Prostate gland (tissue), 2 donors: ENCODE data around the gene POGLUT2. TPM values are rescaled to one million over a fixed set of nuclear protein-coding genes. Genes with fewer than 3 reads are reported as not detected.

Experiments
- DNase-seq: peaks from one replicate; pipeline ENCODE4 v3.0.0-alpha.2; 2019; ENCODE audit warnings: low spot score
- H3K27ac ChIP-seq, 2 donors: fragments of 200-600 bp; sonication (generic); 2 replicates each; pipeline ENCODE4 v1.5.1; 2017 to 2019
- H3K27me3 ChIP-seq: fragments of 200-600 bp; sonication (generic); replicated peaks from 2 replicates; pipeline ENCODE4 v1.5.1; 2019; ENCODE audit not compliant: insufficient read depth
- H3K36me3 ChIP-seq, 2 donors: fragments of 200-600 bp; sonication (generic); 1 replicate in 1 of 2; 2 replicates in 1 of 2; pipeline versions ENCODE4 v1.5.1 to v1.8.1; 2017 to 2019
- H3K4me1 ChIP-seq: fragments of 200-600 bp; sonication (generic); replicated peaks from 2 replicates; pipeline ENCODE4 v1.5.1; 2019
- H3K4me3 ChIP-seq, 2 donors: fragments of 200-600 bp; sonication (generic); 2 replicates each; pipeline ENCODE4 v1.5.1; 2017 to 2019
- H3K9me3 ChIP-seq: fragments of 200-600 bp; sonication (generic); 2 replicates; pipeline ENCODE4 v1.5.1; 2017
- POLR2A ChIP-seq: fragments of 450-650 bp; IDR thresholded peaks from one replicate; pipeline ENCODE4 v1.6.1; 2016; ENCODE audit warnings: antibody characterized with exemption, mild to moderate bottlenecking
- POLR2AphosphoS5 ChIP-seq: sonication (generic); formaldehyde crosslinking; IDR thresholded peaks from one replicate; pipeline ENCODE4 v1.6.1; 2017; ENCODE audit warnings: antibody characterized with exemption
- WGBS: methylation state at CpG from one replicate; pipeline ENCODE4 v1.1.5; 2018; 5-methylcytosine and 5-hydroxymethylcytosine counted together
- intact Hi-C: fragments of 100-400 bp; cut with DNase I; formaldehyde crosslinking; loops from one replicate; pipeline ENCODE4 v1.14.2; 2022
- total RNA-seq, 2 donors: library from RNA; depleted of rRNA; stranded (reverse); fragments of >200 nt; gene quantifications; one replicate each; pipeline ENCODE4 v1.1.0, GENCODE V29; 2016
- TF ChIP-seq, protein P1 (sequence below), 4 experiments: fragments of 200-600 bp in 2 of 4; fragments of 450-650 bp in 2 of 4; sonication (generic) in 2 of 4; IDR thresholded peaks; 1 replicate in 3 of 4; 2 replicates in 1 of 4; pipeline ENCODE4 v1.5.1; 2016 to 2019; ENCODE audit warnings: antibody characterized with exemption in 4 of 4, mild to moderate bottlenecking in 2 of 4, moderate library complexity in 2 of 4

The POGLUT2 gene
- total RNA-seq, 2 donors from 2014 or later = 3.9 to 4.0 TPM

DNA sequence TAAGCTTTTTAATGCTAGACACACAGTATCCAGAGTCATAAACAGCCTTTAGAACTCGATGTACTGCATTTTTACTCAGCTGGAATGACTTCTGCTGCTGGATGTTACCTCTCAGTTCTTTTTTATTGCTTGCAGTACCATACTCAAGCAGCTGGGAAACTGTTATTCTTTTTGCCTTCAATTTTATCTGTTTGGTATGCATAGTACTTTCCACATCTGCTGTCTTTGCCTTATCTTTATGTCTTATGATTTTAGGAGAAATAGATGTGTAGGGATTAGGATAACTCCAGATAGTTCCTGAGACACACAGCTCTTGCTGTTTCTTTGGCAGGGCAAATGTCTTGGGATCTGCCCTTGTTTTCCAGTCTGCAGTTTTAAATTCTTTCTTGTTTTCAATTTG is 56.7 kb downstream of the POGLUT2 start:
- Histone ChIP-seq H3K27ac (no peak overlapping the region), H3K27me3 (no peaks in the 10 kb centered on the region), H3K4me1 (no peaks in the 10 kb centered on the region), H3K4me3 (no peak overlapping the region), H3K36me3 (no peaks in the 10 kb centered on the region), H3K9me3 (no peaks in the 10 kb centered on the region)
- DNase-seq = no peak
- intact Hi-C loops = no loop called here
- WGBS = 36% methylated on average over 1 of the region's 1 CpG
- TF ChIP-seq, protein P1, sequence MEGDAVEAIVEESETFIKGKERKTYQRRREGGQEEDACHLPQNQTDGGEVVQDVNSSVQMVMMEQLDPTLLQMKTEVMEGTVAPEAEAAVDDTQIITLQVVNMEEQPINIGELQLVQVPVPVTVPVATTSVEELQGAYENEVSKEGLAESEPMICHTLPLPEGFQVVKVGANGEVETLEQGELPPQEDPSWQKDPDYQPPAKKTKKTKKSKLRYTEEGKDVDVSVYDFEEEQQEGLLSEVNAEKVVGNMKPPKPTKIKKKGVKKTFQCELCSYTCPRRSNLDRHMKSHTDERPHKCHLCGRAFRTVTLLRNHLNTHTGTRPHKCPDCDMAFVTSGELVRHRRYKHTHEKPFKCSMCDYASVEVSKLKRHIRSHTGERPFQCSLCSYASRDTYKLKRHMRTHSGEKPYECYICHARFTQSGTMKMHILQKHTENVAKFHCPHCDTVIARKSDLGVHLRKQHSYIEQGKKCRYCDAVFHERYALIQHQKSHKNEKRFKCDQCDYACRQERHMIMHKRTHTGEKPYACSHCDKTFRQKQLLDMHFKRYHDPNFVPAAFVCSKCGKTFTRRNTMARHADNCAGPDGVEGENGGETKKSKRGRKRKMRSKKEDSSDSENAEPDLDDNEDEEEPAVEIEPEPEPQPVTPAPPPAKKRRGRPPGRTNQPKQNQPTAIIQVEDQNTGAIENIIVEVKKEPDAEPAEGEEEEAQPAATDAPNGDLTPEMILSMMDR (IDR thresholded peaks at IDR 0.05) = no peak
- TF ChIP-seq POLR2AphosphoS5 = no peak
- TF ChIP-seq POLR2A = no peak

Other genes starting within 250 kb of the POGLUT2 start
- gene TPP2, start 202.0 kb downstream of the POGLUT2 start, total RNA-seq = 10 to 100 TPM; 31.4 to 31.8 TPM
- not detected for gene METTL21C, start 103.9 kb downstream of the POGLUT2 start, total RNA-seq
- gene TEX30, start 25.2 kb downstream of the POGLUT2 start, total RNA-seq = 10 to 100 TPM in 1 of 2 donors, 1 to 10 TPM in 1; 3.6 to 22.2 TPM
- 10 to 100 TPM; 16.2 to 22.0 TPM for gene BIVM, start 143 bp upstream of the POGLUT2 start, total RNA-seq
- 10 to 100 TPM; 60.9 to 72.7 TPM for gene ERCC5, start 47.1 kb upstream of the POGLUT2 start, total RNA-seq